Esophagus squamous epithelium (tissue), 4 donors: ENCODE measurements around the gene CALM3.
"Not testable (repeated sequence)": the region's sequence is repeated elsewhere in the genome, so short reads cannot be mapped to it uniquely, and the experiment has no call there.

Experiments used
- CTCF ChIP-seq, 6 experiments: fragments of 450-650 bp in 4 of 6; fragments of 200-600 bp in 2 of 6; sonication (generic) in 2 of 6; IDR thresholded peaks; one replicate each; pipeline ENCODE4 v1.5.1; 2016 to 2019; ENCODE audit warnings: antibody characterized with exemption in 6 of 6, mild to moderate bottlenecking in 4 of 6, moderate library complexity in 4 of 6
- POLR2A ChIP-seq, 4 donors: fragments of 450-650 bp; IDR thresholded peaks; one replicate each; pipeline ENCODE4 v1.6.1; 2017; ENCODE audit warnings: antibody characterized with exemption in 4 of 4, mild to moderate bottlenecking in 4 of 4, moderate library complexity in 3 of 4

DNA sequence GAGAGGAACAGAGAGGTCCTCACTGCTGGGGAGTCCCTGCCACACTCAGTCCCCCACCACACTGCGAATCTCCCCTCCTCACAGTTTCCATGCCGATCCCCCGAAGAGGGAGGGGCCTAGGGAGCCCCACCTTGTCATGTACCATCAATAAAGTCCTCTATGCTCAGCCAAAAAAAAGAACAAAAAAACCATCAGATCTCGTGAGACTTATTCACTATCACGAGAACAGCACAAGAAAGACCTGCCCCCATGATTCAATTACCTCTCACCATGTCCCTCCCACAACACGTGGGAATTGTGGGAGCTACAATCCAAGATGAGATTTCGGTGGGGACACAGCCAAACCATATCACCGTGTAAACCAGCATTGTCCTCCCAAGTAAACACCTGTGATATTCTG lies 41.5 kb upstream of the CALM3 start:
- not testable (repeated sequence) for TF ChIP-seq POLR2A, CTCF (IDR thresholded peaks at IDR 0.05)
